Stimulated activated naive CD8-positive, alpha-beta T cell treated with anti-CD3 and anti-CD28 coated beads, Interleukin-15, Interleukin-2, amounts not matched to agents 100 ng/mL and 50 ng/mL, for 24 hours (primary cell): ENCODE measurements around the gene ZNF804B.

ENCODE experiments used
- H3K27ac Mint-ChIP-seq: one replicate; pipeline ENCODE4 v1.8.0; 2021; ENCODE audit warnings: mild to moderate bottlenecking, mixed read lengths
- H3K27me3 Mint-ChIP-seq: one replicate; pipeline ENCODE4 v1.8.0; 2021; ENCODE audit warnings: mixed read lengths
- H3K36me3 Mint-ChIP-seq: one replicate; pipeline ENCODE4 v1.8.0; 2021; ENCODE audit warnings: low read depth, mixed read lengths
- H3K4me1 Mint-ChIP-seq: one replicate; pipeline ENCODE4 v1.8.0; 2021; ENCODE audit warnings: low read depth, mixed read lengths
- H3K4me3 Mint-ChIP-seq: one replicate; pipeline ENCODE4 v1.8.0; 2021; ENCODE audit warnings: mild to moderate bottlenecking, mixed read lengths
- H3K9me3 Mint-ChIP-seq: one replicate; pipeline ENCODE4 v1.8.0; 2021; ENCODE audit warnings: mixed read lengths

ZNF804B gene

DNA sequence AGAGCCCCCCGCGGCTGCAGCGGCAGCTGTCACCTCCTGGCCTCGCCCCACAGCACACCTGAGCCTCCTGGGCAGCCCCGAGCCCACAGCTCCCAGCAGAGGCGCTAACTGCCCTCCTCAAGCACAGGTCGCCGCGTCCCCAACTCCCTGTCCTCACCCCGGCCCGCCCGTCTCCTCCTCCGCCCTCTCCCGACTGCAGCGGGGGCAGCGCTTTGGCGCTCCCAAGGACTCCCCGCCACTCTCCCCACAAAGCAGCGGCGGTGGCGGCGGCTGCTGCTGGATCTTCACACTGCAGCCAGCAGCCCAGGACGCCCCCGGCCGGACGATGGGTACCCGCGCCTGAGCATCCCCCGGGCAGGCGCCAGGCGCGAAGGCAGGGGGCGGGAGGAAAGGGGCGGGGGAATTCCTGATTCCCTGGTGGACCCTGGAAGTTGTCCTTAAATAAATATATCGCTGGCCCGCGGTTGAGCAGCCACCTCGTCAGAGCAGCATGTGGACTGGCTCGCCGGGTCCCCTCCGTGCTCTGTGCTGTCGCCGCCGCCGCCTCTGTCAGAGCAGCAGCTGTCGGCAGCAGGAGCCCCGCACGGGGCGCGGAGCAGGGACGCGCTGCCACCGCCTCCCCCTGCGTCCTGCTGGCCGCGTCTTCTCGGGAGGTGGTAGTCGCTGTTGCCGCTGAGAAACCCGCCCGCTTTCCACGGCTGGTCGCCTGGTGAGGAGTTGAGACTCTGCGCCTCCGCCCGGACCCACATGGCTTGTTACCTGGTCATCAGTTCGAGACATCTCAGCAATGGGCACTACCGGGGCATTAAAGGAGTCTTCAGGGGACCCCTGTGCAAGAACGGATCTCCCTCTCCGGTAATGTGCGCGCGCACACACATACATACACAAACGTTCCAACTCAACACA is at the start of gene ZNF804B:
Gene ZNF804B, plus strand, starts transcription at position 471 of the 906 bp plus-strand sequence. Its CDS starts 277 bp downstream, at position 748.
- Mint-ChIP-seq H3K4me3 (no peak within 1 kb of the TSS), H3K4me1 (peaks cover 6% of the 10 kb centered on the region), H3K36me3 (no peaks in the 10 kb centered on the region), H3K27ac (no peak within 1 kb of the TSS), H3K27me3 (peaks cover 48% of the 10 kb centered on the region), H3K9me3 (no peaks in the 10 kb centered on the region)

DNA sequence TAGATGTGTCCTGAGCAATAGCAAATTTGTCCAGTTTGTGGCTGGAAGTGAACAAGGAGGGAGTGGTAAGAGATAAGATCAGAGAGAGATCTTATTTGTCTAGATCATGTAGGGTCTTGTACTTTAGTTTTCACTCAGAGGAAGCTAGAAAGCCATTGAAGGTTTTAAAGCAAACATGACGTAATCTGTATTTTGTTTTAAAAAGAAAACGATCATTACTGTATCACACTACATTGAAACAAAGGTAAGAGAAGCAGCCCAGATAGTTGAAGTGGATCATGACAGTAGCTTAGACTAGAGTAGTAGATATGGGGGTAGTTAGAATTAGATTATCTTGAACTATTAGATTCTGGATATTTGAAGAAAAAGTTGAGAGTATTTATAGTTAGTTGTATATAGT is 23.6 kb upstream of the ZNF804B start:
- Mint-ChIP-seq H3K36me3 (no peaks in the 10 kb centered on the region), H3K4me1 (no peaks in the 10 kb centered on the region), H3K27ac (no peak overlapping the region), H3K27me3 (no peaks in the 10 kb centered on the region), H3K9me3 (no peaks in the 10 kb centered on the region), H3K4me3 (no peak overlapping the region)

DNA sequence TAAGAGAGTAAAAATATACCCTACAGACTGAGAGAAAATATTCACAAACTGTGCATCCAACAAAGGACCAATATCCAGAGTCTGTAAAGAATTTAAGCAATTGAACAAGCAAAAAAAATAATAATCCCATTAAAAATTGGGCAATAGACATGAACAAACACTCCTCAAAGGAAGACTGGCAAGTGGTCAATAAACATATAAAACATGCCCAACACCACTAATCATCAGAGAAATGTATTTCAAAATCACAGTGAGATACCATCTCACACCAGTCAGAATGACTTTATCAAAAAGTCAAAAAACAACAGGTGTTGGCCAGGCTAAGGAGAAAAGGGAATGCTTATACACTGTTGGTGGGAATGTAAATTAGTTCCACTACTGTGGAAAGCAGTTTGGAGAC is 21.9 kb upstream of the ZNF804B start:
- no peaks in the 10 kb centered on the region for H3K4me1 Mint-ChIP-seq
- H3K27ac Mint-ChIP-seq, result no peak overlapping the region
- no peak overlapping the region for H3K4me3 Mint-ChIP-seq
- no peaks in the 10 kb centered on the region for H3K27me3 Mint-ChIP-seq
- H3K9me3 Mint-ChIP-seq, result no peaks in the 10 kb centered on the region
- no peaks in the 10 kb centered on the region for H3K36me3 Mint-ChIP-seq

DNA sequence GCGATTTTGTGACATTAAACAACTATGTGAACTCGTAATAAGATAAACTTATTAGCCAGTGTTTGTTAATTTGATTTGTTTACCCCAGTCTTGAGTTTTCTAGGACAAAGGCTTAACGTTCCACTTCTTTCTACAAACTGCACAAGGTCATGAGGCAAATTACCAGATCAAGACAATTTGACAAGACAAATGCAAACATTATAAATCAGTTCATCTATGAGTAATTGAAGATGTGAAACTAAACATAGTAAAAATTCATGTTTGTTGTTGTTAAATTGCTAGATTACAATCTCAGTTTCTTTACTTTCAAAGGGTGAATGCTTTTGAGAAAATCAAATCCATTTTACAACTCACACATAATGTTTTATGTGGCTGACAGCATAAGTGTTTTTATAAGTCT is 13.4 kb upstream of the ZNF804B start:
- Mint-ChIP-seq H3K27ac (no peak overlapping the region), H3K27me3 (no peaks in the 10 kb centered on the region), H3K36me3 (no peaks in the 10 kb centered on the region), H3K9me3 (no peaks in the 10 kb centered on the region), H3K4me3 (no peak overlapping the region), H3K4me1 (no peaks in the 10 kb centered on the region)

DNA sequence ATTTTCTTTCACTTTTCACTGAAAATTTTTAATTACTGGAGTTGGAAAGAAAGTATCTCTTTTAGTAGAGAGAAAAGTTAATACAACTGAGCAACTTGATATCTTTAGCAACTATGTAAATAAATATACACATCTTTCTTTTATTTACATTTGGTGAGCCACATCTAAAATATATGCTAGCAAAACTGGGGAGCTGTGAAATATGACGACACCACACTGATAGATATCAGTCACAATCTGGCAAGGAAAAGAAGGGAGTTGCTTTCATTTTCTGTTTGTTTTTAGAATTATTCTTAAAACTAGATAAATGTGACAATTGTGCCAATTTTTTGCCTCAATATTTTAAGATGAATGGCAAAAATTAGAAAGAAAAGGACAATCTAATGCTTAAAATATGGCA is 2.7 kb upstream of the ZNF804B start:
- Mint-ChIP-seq H3K4me1 (peaks cover 6% of the 10 kb centered on the region), H3K9me3 (no peaks in the 10 kb centered on the region), H3K27ac (no peak overlapping the region), H3K36me3 (no peaks in the 10 kb centered on the region), H3K4me3 (no peak overlapping the region), H3K27me3 (peaks cover 47% of the 10 kb centered on the region)

DNA sequence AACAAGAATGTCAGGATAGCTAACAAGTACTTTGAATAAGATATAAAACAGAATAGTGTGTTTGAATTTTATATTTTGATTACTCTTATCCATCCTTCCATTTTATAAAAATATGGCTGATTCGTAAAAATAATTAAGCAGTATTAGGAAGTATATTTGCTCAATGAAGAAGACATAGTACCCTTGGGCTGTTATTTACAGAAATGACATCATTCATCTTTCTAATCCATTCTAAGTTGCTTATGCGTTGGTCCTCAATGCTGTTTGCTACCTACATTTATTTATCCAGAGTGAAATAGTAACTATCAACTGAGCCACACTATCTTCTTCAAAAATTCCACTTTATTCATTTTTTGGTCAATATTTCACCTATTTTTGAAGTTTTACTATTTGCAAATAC is 2.1 kb upstream of the ZNF804B start:
- peaks cover 6% of the 10 kb centered on the region for H3K4me1 Mint-ChIP-seq
- no peak overlapping the region for H3K4me3 Mint-ChIP-seq
- peaks cover 51% of the 10 kb centered on the region for H3K27me3 Mint-ChIP-seq
- H3K9me3 Mint-ChIP-seq, result no peaks in the 10 kb centered on the region
- no peak overlapping the region for H3K27ac Mint-ChIP-seq
- no peaks in the 10 kb centered on the region for H3K36me3 Mint-ChIP-seq

DNA sequence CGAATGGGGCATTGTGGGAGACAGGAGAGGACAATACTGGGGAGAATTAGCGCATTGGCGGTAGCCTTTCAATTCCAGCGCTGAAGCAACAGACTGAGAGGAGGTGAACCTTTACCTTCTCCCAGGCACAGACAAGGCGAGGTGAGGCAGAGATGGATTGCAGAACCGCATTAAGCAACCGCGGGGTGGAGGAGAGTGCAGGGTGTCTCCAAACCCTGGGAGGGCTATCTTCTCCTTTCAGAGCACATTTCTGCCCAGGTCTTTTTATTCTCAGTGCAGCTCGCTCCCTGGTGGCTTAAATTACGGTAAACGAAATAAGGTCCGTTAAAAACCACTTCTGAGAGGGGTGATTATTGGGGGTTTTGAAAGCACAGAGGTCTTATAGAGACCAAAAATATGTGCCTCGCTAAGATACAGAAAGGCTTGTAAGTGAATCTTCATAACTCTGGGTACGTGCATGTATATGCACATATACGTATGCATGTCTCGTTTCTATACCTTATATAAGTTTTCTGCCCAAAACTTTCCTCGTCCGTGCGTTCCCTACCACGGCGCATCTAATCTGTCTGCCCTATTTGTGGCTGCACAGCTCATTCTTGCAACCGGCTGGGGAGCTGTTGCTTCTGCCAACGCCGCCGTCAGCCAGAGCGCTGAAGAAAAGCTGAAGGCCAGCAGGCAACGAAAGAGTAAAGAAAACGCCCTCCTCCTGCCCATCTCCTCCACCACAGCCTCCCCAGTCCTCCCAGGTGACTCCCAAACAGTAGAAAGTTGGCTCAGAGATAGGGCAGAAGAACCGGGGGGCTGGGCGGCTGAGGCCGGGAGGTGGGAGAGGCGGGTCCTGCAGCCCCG is 895 bp upstream of the ZNF804B start:
- Mint-ChIP-seq H3K27me3 (peaks cover 56% of the 10 kb centered on the region), H3K27ac (no peak overlapping the region), H3K4me3 (no peak overlapping the region), H3K9me3 (no peaks in the 10 kb centered on the region), H3K4me1 (peaks cover 6% of the 10 kb centered on the region), H3K36me3 (no peaks in the 10 kb centered on the region)

DNA sequence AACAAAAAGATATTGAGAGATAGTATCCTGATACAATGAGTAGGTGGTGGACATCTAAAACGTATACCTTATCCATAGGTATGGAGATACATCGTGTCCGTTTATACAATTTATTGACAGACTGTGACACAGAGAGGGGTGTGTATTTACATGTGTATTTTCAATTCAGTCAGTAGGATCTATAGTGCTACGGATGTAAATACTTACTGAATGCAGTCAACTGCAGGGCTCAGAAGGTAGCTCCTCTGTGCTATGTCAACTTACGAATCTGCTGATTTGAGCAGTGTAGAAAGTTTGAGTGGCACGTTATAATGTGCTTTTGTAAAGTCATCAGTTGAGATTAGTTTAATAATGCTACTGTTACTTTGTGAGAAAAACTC is 626 bp downstream of the ZNF804B start:
- H3K36me3 Mint-ChIP-seq, result no peaks in the 10 kb centered on the region
- peaks cover 6% of the 10 kb centered on the region for H3K4me1 Mint-ChIP-seq
- no peak overlapping the region for H3K27ac Mint-ChIP-seq
- no peaks in the 10 kb centered on the region for H3K9me3 Mint-ChIP-seq
- H3K4me3 Mint-ChIP-seq, result no peak overlapping the region
- peaks cover 53% of the 10 kb centered on the region for H3K27me3 Mint-ChIP-seq

DNA sequence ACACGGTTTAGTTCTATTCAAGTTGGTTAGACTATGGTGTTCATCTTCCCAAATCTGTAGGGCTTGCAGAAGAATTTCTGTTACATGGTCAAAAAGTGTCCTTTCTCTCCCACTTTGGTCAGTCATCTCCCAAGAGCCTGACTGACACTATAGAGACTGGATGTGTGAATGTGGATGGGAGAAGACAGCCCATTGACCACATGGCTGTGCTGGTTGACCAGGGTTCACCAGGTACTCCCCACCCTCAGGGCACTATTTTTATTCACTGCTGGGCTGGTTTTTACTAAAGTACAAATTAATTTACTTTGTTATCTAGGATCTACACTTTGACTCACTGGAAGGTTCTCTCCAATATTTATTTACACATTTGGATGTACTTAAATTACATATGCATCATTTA is 2.3 kb downstream of the ZNF804B start:
- Mint-ChIP-seq H3K27ac (no peak overlapping the region), H3K4me1 (peaks cover 6% of the 10 kb centered on the region), H3K4me3 (no peak overlapping the region), H3K36me3 (no peaks in the 10 kb centered on the region), H3K27me3 (peaks cover 51% of the 10 kb centered on the region), H3K9me3 (no peaks in the 10 kb centered on the region)

DNA sequence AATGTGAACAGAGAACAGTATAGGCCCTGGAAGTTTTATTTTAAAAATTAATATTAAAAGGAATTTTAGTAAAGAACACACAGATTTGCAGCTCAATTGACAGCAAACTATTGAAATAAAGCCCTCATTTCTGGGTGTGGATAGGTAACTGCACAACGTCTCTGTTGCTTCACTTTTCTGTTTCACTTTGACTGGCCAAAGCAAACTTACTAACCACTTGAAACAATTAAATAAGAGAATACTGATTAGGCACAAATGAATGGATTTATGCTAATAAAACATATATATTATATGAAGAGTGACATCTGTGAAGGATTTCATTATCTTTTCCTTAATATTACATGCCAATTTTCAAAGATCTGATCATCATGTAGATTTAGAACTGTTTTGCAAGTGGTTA is 11.9 kb downstream of the ZNF804B start:
- no peaks in the 10 kb centered on the region for H3K9me3 Mint-ChIP-seq
- H3K36me3 Mint-ChIP-seq, result no peaks in the 10 kb centered on the region
- no peaks in the 10 kb centered on the region for H3K4me1 Mint-ChIP-seq
- H3K27ac Mint-ChIP-seq, result no peak overlapping the region
- H3K27me3 Mint-ChIP-seq, result peaks cover 8% of the 10 kb centered on the region
- no peak overlapping the region for H3K4me3 Mint-ChIP-seq

DNA sequence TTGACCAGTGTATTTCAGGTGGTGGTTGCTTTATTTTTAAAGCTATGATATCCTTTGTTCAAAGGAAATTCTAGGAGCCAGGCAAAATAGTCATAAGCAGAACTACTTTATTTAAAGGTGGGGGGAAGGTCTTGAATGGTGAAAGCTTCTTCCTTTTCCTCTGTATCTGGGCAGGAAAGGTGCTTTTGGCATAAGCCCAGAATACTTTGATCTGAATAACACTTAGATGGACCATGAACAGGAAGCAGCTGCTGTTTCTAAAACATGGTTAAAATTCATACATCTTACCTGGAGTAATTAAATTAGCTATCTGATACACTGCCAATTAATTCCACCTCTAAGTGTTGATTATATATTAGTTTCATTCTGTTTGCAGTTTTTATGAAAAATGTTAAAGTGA is 13.3 kb downstream of the ZNF804B start:
- H3K4me3 Mint-ChIP-seq, result no peak overlapping the region
- H3K27me3 Mint-ChIP-seq, result peaks cover 3% of the 10 kb centered on the region
- no peaks in the 10 kb centered on the region for H3K4me1 Mint-ChIP-seq
- no peaks in the 10 kb centered on the region for H3K9me3 Mint-ChIP-seq
- H3K36me3 Mint-ChIP-seq, result no peaks in the 10 kb centered on the region
- no peak overlapping the region for H3K27ac Mint-ChIP-seq

DNA sequence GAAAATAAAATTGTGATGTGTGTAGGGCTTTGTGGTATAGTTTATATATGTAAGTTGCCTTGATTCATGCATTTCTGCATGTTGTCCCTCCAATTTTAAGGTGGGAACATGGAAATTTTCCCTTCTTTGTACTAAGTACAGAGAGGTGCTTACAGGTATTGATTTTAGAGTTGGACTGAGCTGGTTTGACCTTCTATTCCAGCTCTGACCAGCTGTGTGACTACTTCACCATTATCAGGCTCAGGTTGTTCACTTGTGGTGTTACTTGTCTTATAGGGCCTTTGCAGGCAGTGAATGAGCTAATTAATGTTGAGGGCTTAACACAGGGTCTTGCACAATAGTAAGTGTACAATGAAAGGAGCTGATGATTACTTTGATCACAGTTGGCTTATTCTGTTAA is 16.3 kb downstream of the ZNF804B start:
- Mint-ChIP-seq H3K27ac (no peak overlapping the region), H3K9me3 (no peaks in the 10 kb centered on the region), H3K4me1 (no peaks in the 10 kb centered on the region), H3K36me3 (no peaks in the 10 kb centered on the region), H3K27me3 (peaks cover 3% of the 10 kb centered on the region), H3K4me3 (no peak overlapping the region)

DNA sequence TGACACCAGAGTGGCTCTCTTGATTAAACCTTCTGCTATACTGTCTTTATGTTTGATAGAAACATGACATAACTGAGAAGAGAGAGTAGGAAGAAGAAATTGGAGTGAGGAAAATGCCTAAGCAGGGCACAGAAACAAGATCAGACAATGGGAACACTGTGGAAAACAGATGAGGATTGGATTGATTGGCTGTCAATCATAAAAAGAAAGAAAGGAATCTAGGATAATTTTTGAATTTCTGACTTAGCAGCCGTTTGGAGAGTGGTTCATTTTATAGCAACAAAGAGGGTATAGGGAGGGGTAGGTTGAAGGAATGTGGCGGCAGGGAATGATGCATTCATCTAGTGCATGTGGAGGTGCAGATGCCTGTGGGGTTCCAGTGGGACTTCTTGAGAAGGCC is 28.3 kb downstream of the ZNF804B start:
- Mint-ChIP-seq H3K27me3 (no peaks in the 10 kb centered on the region), H3K36me3 (no peaks in the 10 kb centered on the region)

DNA sequence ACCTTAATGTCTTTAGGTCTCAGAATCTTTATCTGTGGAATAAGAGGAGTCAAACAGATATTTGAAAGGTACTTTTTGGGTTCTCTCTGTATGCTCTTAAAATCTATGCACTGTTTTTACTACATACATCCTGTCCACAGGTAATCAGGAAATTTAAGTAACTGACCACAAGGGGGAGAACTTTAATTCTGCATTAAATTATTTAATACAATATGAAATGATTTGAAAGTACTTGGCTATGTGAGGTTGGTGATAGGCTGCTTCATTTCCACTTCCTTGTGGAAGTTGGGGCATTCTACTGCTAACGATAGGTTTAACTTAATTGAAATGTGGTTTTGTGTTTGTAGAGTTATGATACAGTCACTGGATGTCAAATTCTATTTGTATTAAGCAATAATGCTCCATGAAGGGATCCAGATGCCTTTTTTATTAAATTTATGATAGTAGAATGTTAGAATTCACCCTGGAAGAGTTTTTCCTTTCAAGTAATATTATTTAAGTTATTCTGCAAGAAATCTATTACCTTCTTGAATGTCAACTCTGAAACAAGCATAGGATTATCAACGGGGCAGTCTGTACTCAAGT is 30.1 kb downstream of the ZNF804B start:
- Mint-ChIP-seq H3K4me1 (no peaks in the 10 kb centered on the region), H3K27me3 (no peaks in the 10 kb centered on the region), H3K36me3 (no peaks in the 10 kb centered on the region), H3K27ac (no peak overlapping the region), H3K9me3 (no peaks in the 10 kb centered on the region), H3K4me3 (no peak overlapping the region)

More for the DNA sequence above, 28.3 kb downstream of the ZNF804B start:
- H3K9me3 Mint-ChIP-seq, result no peaks in the 10 kb centered on the region
- no peaks in the 10 kb centered on the region for H3K4me1 Mint-ChIP-seq
- no peak overlapping the region for H3K27ac Mint-ChIP-seq
- H3K4me3 Mint-ChIP-seq, result no peak overlapping the region

DNA sequence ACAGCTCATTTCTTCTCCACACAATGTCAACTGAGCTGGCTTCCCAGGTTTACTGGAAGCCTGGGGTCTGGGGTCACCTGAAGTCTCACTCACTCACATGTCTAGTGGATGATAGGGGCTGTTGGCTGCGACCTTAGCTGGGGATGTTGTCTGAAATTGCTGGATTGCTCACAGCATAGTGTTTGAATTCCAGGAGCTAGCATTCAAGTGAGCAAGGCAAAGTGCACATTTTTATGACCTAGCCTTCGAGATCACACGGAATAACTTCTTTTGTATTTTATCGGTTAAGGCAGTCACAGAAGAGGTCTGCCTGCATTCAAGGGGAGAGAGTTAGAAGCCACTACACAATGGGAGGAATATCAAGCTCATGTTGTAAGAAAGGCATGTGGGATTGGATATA is 32.4 kb downstream of the ZNF804B start:
- H3K4me1 Mint-ChIP-seq, result no peaks in the 10 kb centered on the region
- H3K4me3 Mint-ChIP-seq, result no peak overlapping the region
- H3K36me3 Mint-ChIP-seq, result no peaks in the 10 kb centered on the region
- H3K27ac Mint-ChIP-seq, result no peak overlapping the region
- H3K9me3 Mint-ChIP-seq, result no peaks in the 10 kb centered on the region
- H3K27me3 Mint-ChIP-seq, result no peaks in the 10 kb centered on the region
